T-helper 2 cell treated with Interferon-gamma antibody and Interleukin-4, amounts not matched to agents 100 ng/mL and 5 ng/mL, for 36 hours (primary cell): ENCODE measurements around the gene MED12L. TPM values are rescaled to one million over a fixed set of nuclear protein-coding genes. Genes with fewer than 3 reads are reported as not detected.

Experiments
- intact Hi-C: fragments of 100-400 bp; cut with micrococcal nuclease; formaldehyde crosslinking; loops from one replicate; pipeline ENCODE4 v1.15.1; 2023
- total RNA-seq: library from RNA; stranded (reverse); gene quantifications from 2 replicates; pipeline ENCODE4 v1.2.3, GENCODE V29; 2022

MED12L gene
- total RNA-seq, 1 donor from 2014 or later: 1.8 TPM

DNA sequence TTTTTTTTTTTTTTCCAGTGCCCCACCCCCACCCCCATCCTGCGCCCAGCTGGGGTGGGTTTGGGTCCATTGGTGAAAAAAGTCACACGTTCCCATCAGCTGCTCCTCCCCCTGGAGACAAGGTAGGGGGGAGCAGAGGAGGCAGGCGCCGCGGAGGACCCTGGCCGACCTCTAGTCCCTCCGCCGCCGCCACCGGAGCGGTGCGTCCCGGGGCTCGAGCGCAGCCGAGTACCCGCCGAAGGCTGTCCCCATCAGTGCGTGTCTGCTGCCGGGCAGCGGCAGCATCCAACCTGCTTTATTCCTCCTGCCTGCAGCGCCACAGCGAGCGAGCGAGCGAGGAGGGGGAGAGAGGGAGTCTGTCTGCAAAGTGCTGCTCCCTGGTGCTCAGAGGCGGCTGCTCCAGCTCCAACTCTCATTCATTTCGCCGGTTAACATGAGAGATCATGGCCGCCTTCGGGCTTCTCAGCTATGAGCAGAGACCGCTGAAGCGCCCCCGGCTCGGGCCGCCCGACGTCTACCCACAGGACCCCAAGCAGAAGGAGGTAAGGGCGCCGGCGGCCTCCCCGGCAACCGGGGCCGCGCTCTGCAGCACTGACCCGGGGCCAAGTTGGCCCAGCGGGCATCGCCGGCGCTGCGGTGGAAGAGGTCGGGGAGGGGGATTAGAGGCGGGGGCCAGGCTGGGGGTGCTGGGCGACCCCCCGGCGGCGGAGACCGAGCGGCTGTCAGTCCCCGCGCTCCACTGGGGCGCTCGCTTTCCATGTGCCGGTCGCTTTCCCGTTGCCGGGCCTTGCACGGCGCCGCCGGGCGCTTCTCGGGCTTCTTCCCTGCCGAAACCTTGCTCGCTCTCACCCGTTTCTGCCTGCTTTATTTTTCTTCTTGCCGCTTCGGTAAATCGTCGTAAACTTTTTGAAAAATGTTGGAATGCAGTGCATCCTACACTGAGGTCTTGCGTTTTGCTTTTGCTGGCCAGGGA, 1.3 kb downstream of the MED12L start:
- intact Hi-C loops: loop anchor here (1.0 to 10.0 kb wide), 8 partner anchors 48 to 539 kb away; partner anchors contain the start of genes EIF2A, SELENOT, SERP1 and SIAH2

DNA sequence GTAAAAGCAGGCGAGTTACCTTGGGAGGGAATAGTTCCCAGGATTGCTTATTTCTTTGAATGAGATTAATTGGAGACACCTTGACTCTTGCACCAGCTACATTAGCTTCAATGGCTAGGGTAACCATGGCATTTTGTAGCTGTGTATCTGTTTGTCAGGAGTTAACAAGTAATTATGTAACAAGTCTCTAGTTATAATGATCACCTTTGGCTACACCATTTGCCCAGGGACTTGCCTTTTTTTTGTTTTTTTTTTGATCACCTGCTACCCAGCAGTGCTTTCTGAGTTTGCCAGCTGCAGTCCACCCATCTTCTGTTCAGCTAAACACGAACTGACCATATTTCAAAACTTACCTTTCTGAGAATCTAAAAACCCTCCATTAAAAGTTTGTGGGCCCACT, 2.2 kb downstream of the MED12L start:
- intact Hi-C loops: loop anchor here (2.0 to 10.0 kb wide), 5 partner anchors 47 to 540 kb away; partner anchors contain the start of genes EIF2A, SELENOT, SERP1 and SIAH2

GRCh38 chr3:151091685-151092345, 6.4 kb downstream of the MED12L start:
- intact Hi-C loops: no loop called here

- intact Hi-C loops: no loop called here
These were observed 7.7 kb downstream of the MED12L start for GRCh38 chr3:151093148-151093547.

DNA sequence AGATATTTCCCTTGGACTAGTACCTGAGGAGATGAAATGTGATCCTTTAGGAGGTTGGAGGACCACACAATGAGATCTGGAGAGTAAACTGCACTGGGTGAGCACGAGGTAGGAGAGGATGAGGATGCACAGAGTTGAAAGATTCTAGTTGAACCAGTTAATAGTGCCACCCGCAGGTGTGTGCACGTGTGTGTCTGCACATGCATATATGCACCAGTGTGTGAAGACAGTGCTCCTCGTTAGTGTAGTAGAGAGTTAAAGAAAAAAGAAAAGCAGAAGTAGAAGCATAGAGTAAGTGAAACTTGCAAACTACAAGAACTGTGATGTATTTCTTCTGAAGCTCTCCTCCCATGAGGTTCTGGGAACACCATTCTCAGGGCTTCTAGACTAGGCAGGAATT, 8.4 kb downstream of the MED12L start:
- intact Hi-C loops: no loop called here

- intact Hi-C loops: no loop called here
These were observed 11.3 kb downstream of the MED12L start for GRCh38 chr3:151096716-151097115.

- intact Hi-C loops: no loop called here
These were observed 14.6 kb downstream of the MED12L start for GRCh38 chr3:151100076-151100475.

DNA sequence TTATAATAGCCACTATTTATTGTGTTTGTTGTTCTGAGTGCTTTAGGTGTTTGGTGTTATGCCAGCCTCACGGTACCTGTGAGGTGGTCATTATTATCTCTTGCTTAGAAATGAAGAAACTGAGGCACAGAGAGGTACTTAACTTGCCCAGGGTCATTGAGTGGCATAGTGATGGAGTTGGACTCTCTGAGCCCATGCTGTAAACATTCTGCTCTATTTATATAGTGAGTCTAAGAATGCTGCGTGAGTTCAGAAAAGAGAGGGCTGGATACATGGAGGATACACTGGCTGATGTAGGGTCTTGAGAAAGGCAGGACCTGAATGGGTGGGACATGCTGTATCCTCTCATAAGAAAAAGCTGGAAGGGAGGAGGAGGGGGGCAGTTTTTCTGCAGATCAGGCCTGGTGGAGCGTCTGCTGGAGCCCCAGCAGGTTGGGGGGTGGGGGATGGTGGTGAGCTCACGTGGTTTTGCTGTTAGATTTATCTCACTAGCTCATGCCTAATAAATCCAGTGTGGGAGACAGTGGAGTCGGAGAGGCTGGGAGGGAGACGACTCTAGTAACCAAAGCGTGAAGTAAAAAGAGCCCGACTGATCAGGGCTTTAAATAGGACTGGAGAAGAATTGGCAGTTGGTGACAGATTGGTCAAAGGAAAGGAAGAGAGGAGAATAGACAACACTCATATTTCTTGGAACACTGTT, 16.0 kb downstream of the MED12L start:
- intact Hi-C loops: no loop called here

- intact Hi-C loops: no loop called here
These were observed 20.8 kb downstream of the MED12L start for GRCh38 chr3:151106311-151106710.

DNA sequence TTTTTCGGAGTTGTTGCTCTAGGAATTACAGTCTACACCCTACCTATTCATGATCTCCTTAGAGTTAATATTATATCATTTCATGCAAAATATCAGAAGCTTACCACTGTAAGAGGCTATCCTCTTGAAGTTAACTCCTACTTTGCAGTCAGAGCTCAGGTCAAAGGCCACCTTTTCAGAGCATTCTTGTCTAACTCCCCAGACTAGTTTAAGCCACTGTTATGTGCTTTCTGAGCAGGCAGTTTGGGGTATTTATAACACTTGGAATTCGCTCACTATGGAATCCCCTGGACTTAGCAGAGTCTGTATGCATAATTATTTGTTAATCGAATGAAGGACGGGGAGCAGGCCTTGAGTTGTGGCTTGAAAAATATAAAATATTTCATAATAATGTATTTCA, 21.7 kb downstream of the MED12L start:
- intact Hi-C loops: no loop called here

DNA sequence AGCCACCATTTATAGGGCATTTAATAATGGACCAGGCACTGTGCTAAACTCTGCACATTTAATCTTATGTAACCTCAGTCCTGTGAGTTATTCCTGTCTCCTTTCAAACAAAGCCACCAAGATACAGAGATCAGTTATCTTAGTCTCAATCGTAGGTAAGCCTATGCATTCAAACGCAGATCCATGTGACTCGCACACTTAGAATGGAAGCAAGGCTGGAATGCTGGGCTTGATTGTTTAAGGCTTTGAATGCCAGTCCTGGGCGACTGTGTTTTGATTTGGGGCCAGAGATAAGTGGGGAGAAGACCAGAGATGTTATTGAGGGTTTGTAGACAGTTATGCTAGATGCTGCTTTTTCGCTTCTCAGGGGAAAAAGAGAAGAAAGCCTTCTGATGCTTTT, 22.2 kb downstream of the MED12L start:
- intact Hi-C loops: no loop called here

DNA sequence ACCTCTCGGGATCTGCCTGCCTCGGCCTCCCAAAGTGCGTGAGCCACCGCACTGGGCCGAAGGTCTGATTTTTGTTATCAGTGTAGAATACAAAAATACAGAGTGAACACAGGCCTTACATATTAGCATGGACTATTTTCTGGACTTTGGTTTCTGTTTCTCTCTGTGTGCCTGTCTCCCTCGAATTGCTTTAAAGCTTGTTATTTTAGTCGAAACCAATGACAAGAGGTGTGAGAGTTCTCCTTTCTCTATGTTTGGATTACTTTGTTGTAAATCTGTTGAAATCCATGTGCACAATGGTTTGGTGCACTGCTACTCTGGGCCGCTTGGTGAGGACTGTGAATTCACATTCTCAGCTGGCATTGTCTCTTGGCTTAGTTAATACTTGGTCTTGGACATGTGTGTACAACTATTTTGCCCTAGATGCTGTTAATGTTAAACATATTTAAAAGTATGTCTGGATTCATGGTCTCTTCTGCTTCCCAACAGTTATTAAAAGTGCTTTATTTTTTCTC, 23.9 kb downstream of the MED12L start:
- intact Hi-C loops: no loop called here

GRCh38 chr3:151112731-151113130, 27.3 kb downstream of the MED12L start:
- intact Hi-C loops: no loop called here

DNA sequence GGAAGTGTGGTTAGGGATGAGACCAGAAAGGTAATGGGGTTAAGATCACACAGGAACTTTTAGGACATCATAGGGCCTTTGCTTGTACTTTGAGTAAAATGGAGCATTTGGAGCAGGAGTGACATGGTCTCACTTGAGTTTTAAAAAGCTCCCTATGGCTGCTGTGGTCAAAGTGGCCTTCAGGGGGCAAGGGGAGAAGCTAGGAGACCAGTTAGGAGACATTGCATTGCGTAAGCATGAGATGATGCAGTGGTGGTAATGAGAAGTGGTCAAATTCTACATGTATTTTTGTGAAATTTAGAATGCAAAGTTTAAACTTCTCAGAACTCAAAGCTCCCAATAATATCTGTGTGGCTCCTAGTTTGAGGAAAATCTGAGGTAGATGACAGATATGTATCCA, 27.9 kb downstream of the MED12L start:
- intact Hi-C loops: no loop called here

DNA sequence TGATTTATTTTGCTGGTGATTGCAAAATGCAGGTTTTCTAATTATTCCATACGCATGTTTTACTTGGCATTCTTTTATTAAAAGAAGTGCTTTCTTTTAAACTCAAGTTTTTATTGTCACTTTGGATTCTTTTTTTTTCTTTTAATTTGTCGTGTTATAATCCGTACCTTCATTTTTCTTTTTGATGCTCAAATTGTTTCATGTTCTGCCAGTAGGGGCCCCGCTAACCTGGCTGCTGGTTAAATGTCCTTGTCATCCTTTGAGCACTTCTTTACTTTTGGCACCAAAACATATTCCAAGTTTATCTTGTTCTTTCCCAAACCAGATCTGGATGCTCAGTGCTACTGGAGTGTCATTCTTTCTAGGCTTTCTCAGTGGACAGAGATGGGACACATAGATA, 31.6 kb downstream of the MED12L start:
- intact Hi-C loops: no loop called here

DNA sequence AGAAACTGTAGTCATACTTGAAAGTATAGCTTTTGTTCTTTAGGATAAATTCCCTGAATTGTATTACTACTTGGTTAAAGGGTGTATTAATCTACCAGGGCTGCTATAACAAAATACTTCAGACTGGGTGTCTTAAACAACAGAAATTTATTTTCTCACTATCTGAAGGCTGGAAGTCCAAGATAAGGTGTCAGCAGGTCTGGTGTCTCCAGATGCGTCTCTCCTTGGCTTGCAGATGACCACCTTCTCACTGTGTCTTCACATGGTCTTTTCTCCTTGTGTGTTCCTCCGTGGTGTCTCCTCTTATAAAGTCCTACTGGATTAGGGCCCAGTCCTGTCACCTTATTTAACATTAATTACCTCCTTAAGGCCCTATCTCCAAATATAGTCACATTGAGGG, 33.7 kb downstream of the MED12L start:
- intact Hi-C loops: no loop called here

- intact Hi-C loops: no loop called here
These were observed 34.9 kb downstream of the MED12L start for GRCh38 chr3:151120409-151120808.

- intact Hi-C loops: no loop called here
These were observed 35.6 kb downstream of the MED12L start for GRCh38 chr3:151121016-151121415.

DNA sequence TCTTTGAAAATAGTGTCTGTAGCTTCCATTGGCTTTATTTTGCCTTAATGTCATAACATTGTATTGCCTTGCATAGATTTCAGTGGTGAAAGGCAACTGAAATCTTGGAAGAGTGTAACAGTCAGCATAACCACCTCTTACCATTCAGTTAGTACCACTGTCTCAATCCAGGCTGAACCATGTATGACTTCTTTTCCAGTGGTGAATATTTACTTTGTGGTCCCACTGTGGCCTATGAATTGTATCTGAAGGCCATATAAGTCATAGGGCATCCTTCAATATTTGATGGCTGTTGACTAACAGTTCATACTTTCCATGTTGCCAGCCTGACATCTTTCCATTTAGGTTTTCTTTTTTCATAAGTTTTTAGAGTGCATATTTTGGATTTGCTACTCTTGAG, 38.4 kb downstream of the MED12L start:
- intact Hi-C loops: no loop called here

- intact Hi-C loops: no loop called here
These were observed 39.0 kb downstream of the MED12L start for GRCh38 chr3:151124476-151124875.

DNA sequence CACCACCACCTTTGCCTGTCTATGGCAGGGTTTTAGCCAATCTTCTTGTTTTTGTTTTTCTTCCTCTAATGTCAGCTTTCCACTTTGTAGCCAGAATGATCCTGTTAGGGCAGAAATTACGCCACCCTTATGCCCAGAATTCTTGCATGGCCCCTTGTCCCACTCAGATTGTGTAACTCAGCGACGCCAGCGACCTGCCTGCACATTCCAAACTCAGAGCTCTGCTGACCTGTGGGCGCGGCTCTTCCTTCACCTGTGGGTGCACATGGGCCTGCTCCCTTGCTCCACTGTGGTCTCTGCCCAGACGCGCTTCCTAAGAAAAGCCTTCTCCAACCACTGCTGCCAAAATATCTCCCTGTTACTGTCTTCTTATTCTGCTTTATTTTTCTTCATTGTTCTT, 45.0 kb downstream of the MED12L start:
- intact Hi-C loops: no loop called here

GRCh38 chr3:151133175-151133574, 47.7 kb downstream of the MED12L start:
- intact Hi-C loops: no loop called here
